ENCODE results near the gene COPG2.

COPG2 gene

GRCh38 chr7:130492523-130493274, 175.8 kb downstream of the COPG2 start:
- no peak for DNase-seq

DNA sequence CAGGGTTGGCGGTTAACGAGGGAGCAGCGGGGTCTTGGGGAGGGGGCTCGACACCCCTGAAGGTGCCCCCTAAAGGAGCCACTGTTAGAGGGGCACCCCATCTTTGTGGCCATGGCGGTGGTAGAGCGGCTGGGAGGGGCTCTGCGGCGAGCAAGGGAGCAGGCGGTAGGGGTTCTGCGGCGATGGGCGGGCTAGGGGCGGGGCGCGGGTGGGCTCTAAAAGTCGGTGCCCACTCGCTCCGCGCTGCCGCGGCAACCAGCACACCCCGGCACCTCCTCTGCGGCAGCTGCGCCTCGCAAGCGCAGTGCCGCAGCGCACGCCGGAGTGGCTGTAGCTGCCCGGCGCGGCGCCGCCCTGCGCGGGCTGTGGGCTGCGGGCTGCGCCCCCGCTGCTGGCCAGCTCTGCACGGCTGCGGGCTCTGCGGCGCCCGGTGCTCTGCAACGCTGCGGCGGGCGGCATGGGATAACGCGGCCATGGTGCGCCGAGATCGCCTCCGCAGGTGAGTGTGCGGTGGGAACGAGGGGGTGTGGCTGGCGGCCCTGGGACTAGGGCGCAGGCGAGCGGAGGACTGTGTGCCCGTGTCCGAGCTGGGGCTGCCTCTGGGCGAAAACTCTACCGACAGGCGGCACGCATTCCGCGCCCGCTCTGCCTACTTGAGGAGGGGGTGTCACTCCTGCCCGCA, 176.6 kb downstream of the COPG2 start, which contains the start of gene MEST:
Gene MEST, plus strand, starts transcription at position 245 of the 682 bp plus-strand sequence. Its CDS starts 229 bp downstream, at position 474.
- DNase-seq: no peak

- no peak for DNase-seq
Measured at GRCh38 chr7:130490888-130491804, 177.4 kb downstream of the COPG2 start.

GRCh38 chr7:130490311-130490791, 178.2 kb downstream of the COPG2 start:
- DNase-seq: no peak

GRCh38 chr7:130489140-130489983, 179.2 kb downstream of the COPG2 start:
- peak; percentile 54 for DNase-seq

DNA sequence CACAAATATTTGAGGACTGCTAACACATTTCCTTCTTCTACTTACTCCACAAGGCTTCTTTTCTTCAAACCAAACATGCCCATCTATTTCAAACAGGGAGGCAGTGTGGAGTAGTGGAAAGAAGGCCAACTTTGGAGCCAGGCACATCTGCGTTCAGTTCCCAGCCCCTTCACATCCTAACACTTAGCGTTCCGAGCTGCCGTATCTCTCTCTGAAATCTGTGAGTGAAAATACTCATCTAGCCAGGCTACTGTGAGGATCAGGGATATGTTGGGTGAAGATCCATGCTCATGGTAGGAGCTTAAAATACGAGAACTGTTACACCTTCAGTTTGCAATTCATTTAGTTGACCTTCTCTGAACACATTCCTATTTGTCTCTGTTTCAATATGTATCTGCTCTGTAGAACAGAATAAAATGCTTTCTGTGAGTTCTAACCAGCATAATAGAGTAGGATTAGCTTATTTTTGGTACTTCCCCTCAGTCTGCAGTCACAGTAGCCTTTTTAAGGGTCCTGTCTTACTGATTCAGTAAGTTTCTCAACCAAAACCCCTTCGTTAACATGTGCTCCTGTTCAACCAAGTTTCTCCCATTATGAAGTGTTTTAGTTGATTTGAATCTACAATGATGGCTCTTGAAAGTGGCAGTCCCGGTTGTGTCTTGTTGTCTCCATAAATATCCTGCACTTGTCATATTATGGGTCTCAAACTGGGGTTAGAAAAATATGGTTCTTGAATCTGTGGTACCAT, 180.0 kb downstream of the COPG2 start:
- no peak for DNase-seq

DNA sequence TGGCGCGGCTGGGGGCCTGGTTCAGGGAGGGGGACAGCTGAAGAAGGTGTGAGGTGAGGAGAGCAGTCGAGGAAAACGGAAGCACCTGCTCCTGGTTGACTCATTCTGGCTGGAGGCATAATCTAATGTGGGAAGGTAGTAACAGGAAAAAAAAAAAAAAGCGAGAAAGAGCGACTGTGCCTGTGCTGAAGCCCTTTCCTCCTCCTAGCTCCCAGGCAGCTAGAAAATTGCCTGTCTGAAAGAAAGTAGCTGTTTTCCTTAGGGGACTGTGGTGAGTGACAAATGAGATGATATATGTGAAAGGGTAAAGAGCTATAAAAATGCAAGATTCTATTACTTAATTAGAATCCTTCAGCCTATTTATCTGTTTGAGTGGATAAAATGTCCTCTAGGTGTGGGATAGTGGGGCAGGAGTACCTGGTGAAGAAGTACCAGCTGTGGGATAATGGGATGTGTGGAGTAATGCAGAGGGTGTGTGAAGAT, 181.6 kb downstream of the COPG2 start:
- DNase-seq: no peak

GRCh38 chr7:130486114-130486953, 182.2 kb downstream of the COPG2 start:
- DNase-seq: no peak

- no peak for DNase-seq
Measured at GRCh38 chr7:130485734-130486113, 182.8 kb downstream of the COPG2 start.

DNA sequence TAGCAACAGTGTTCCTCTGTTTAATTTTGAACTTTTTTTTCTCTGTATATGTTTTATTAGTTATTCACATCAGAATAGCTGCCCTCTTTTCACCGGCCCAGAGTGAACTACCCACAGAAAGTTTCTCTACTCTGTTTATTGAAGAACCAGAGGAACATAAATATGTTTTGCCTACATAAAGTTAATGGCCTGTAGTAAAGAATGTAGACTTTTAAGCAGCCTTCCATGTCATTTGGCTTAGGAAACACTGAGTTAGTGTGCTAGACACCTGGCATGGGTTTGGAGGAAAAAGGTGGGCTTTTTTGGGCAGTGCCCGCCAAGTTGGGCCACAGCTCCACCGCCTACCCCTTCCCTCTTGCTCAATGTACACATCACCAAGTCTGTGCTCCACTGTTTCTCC, 185.5 kb downstream of the COPG2 start:
- DNase-seq: no peak

DNA sequence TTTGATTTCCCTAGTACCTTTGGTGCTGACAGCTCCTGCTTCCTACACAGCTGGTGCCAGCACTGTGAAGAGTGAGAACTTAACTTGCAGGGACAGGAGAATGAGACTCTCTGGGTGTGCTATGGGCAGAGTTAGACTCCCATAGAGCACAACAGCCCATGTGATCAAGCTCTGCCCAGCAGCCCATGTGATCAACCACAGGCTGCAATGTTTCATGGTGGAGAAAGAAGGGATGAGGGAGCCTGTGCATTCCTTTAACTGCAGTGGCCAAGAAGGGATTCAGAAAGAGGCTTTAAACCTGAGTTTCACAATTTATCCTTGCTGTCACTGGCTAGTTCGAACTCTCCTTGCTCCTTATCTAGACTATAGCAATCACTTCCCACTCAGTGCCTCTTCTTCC, 186.7 kb downstream of the COPG2 start:
- no peak for DNase-seq

GRCh38 chr7:130479716-130480400, 188.7 kb downstream of the COPG2 start:
- DNase-seq: no peak

- DNase-seq: no peak
Measured at GRCh38 chr7:130478991-130479390, 189.6 kb downstream of the COPG2 start.

DNA sequence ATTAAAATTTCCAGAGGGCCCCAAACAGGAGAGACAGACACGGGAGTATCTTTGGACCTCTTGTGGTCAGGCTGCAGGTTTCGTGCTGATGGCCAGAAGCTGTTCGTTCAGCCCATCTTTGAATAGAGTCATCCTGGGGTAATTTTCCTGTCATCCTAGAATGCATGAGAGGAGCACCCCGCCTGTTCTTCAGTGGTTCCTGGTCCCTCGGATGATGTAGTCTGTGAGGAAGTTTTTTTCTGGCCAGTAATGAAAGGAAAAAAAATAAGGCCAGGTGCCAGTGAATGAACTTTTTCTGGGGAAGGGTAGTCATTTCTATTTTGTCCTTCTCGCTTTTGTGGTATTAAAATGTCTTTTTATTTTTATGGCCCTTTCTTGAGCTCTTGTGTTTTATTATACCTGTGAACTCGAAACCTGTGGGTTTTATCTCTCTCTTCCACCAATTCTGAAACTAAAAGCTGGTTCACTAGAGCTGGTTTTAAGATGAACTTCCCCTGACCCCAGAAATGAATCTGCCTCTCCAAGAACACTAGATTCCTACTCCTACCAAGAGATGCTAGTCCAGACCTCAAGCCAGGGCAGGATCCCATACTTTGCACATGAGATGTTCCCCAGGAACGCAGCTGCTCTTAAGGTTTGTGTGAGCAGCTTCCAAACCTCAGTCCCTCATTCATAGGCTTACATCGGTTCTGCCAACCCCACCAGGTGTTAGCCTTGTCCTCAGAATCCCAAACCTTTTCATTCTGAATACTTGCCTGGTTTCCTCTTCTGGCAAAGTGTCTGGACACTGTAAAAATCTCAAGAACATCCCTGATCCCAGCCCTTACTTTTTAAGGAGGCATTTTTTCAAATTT, 192.0 kb downstream of the COPG2 start:
- DNase-seq: no peak

- DNase-seq: no peak
Measured at GRCh38 chr7:130475776-130476175, 192.8 kb downstream of the COPG2 start.

GRCh38 chr7:130473876-130474275, 194.7 kb downstream of the COPG2 start:
- no peak for DNase-seq

- no peak for DNase-seq
Measured at GRCh38 chr7:130473289-130473688, 195.3 kb downstream of the COPG2 start.

- no peak for DNase-seq
Measured at GRCh38 chr7:130471974-130472373, 196.6 kb downstream of the COPG2 start.

DNA sequence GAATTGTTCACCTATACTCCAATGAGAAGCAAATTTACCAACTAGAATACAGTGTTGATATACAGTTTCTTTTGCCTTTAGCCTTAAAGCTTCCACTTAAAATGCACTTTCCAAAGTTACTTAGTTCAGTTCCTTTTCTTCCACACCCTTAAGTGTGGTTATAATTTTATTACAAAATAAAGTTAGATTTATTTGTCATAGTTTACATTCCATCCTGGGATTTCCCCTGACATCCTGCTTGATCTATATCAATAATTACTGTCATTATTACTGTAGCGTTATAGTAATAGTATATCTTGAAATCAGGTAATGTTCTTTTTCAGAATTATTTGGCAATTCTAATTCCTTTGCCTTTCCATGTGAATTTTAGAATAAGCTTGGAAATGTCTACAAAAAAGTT, 199.9 kb downstream of the COPG2 start:
- DNase-seq: no peak
